ENCODE measurements around the gene NLRP1. TPM values are rescaled to one million over a fixed set of nuclear protein-coding genes. Genes with fewer than 3 reads are reported as not detected.

The NLRP1 gene
- total and polyA plus RNA-seq, 2 of the 13 experiments (the other 11 are each of a cell fraction or from before 2014, with no cell fraction given), result 3.4 to 3.7 TPM

- intact Hi-C loops (cut with micrococcal nuclease; ENCODE audit: unreplicated experiment) (no loop called here), in situ Hi-C loops (cut with HindIII; ENCODE audit: extremely low pct_ligation_motif_present, low pct_unique_long_range_greater_than_20kb) (no loop called here)
- DNase-seq (ENCODE audit: low spot score) (no peak), FAIRE-seq (no peak), ATAC-seq (no peak)
- WGBS (ENCODE audit: low lambda C conversion rate), result 2% methylated on average over 2 of the region's 2 CpGs
- no peaks in the 10 kb centered on the region for H3K79me2 ChIP-seq (ENCODE audit: insufficient read depth, low read length)
- H3K9me3 ChIP-seq (ENCODE audit: low read length), result no peaks in the 10 kb centered on the region
- TF ChIP-seq DMAP1 (CRISPR knock-in tag; IDR thresholded peaks at IDR 0.05), result no peak
- TF ChIP-seq HMG20B (CRISPR knock-in tag; conservative IDR thresholded peaks at IDR 0.05), result no peak
- TF ChIP-seq BHLHE40 (IDR thresholded peaks at IDR 0.05; ENCODE audit: low read length), result no peak
- no peak for TF ChIP-seq ETV5 (CRISPR knock-in tag; IDR thresholded peaks at IDR 0.05; ENCODE audit: borderline replicate concordance)
- no peak for TF ChIP-seq NFATC3 (CRISPR knock-in tag; IDR thresholded peaks at IDR 0.05)
- TF ChIP-seq, protein P1, sequence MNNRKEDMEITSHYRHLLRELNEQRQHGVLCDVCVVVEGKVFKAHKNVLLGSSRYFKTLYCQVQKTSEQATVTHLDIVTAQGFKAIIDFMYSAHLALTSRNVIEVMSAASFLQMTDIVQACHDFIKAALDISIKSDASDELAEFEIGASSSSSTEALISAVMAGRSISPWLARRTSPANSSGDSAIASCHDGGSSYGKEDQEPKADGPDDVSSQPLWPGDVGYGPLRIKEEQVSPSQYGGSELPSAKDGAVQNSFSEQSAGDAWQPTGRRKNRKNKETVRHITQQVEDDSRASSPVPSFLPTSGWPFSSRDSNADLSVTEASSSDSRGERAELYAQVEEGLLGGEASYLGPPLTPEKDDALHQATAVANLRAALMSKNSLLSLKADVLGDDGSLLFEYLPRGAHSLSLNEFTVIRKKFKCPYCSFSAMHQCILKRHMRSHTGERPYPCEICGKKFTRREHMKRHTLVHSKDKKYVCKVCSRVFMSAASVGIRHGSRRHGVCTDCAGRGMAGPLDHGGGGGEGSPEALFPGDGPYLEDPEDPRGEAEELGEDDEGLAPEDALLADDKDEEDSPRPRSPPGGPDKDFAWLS (CRISPR knock-in tag; IDR thresholded peaks at IDR 0.05; ENCODE audit: borderline replicate concordance), result no peak
- TF ChIP-seq HBP1 (CRISPR knock-in tag; IDR thresholded peaks at IDR 0.05; ENCODE audit: low read depth), result no peak
- TF ChIP-seq ZNF446 (CRISPR knock-in tag; IDR thresholded peaks at IDR 0.05), result no peak
- no peak for TF ChIP-seq SRF (IDR thresholded peaks at IDR 0.05; ENCODE audit: low read depth, low read length)
- TF ChIP-seq, protein P2, sequence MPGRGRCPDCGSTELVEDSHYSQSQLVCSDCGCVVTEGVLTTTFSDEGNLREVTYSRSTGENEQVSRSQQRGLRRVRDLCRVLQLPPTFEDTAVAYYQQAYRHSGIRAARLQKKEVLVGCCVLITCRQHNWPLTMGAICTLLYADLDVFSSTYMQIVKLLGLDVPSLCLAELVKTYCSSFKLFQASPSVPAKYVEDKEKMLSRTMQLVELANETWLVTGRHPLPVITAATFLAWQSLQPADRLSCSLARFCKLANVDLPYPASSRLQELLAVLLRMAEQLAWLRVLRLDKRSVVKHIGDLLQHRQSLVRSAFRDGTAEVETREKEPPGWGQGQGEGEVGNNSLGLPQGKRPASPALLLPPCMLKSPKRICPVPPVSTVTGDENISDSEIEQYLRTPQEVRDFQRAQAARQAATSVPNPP (CRISPR knock-in tag; IDR thresholded peaks at IDR 0.05), result no peak
- no peak for TF ChIP-seq ZGPAT (CRISPR knock-in tag; IDR thresholded peaks at IDR 0.05)
- no peak for TF ChIP-seq RFX5 (IDR thresholded peaks at IDR 0.05; ENCODE audit: low read depth, low read length)
- TF ChIP-seq MAF1 (CRISPR knock-in tag; IDR thresholded peaks at IDR 0.05; ENCODE audit: borderline replicate concordance), result no peak
- no peak for TF ChIP-seq ZNF256 (CRISPR knock-in tag; conservative IDR thresholded peaks at IDR 0.05)
- TF ChIP-seq ARHGAP35 (CRISPR knock-in tag; IDR thresholded peaks at IDR 0.05; ENCODE audit: borderline replicate concordance), result no peak
- no peak for TF ChIP-seq ZFP82 (CRISPR knock-in tag; IDR thresholded peaks at IDR 0.05; ENCODE audit: borderline replicate concordance)
- H3K4me1 ChIP-seq (ENCODE audit: insufficient read depth, low read length), result no peaks in the 10 kb centered on the region
- H3K9ac ChIP-seq (ENCODE audit: insufficient read depth, low read depth, low read length), result no peak overlapping the region
- H3K4me3 ChIP-seq (replicated peaks in 1 of 3; ENCODE audit: insufficient read depth in 1 of 3, low read depth in 2 of 3, low read length in 3 of 3), result no peak overlapping the region
- H3K27me3 ChIP-seq (ENCODE audit: control insufficient read depth in 1 of 2, insufficient read depth in 2 of 2, low read length in 2 of 2), result peaks cover 2 to 17% of the 10 kb centered on the region in 2 experiments; a peak in 3 of 5 replicates
- H3K4me2 ChIP-seq (ENCODE audit: low read depth, low read length), result no peak overlapping the region
- H4K20me1 ChIP-seq (ENCODE audit: insufficient read depth, low read length), result no peaks in the 10 kb centered on the region
- POLR2A ChIA-PET, result no interaction called here
- H3K36me3 ChIP-seq (replicated peaks in 1 of 2; ENCODE audit: control insufficient read depth in 1 of 2, insufficient read depth in 2 of 2, low read length in 2 of 2), result no peaks in the 10 kb centered on the region
- H3K27ac ChIP-seq (ENCODE audit: extremely low read length, insufficient read depth, low read length), result no peak overlapping the region
- no peak overlapping the region for H2AFZ ChIP-seq (ENCODE audit: low read length)
- CTCF ChIA-PET (ENCODE audit: low intra/inter-chr PET ratio, low total read pairs), result no interaction called here
- BruUV-seq (replicated peaks), result no TSS peak
These were observed 20.9 kb downstream of the NLRP1 start for GRCh38 chr17:5563456-5563855.

All from HepG2 (cell line).